Stimulated activated CD4-positive, alpha-beta T cell treated with anti-CD3 and anti-CD28 coated beads, Interleukin-15, amount 100 ng/mL, for 1 hour (primary cell): ENCODE results near the gene SIGLEC7.
"Not testable (repeated sequence)": the region's sequence is repeated elsewhere in the genome, so short reads cannot be mapped to it uniquely, and the experiment has no call there.

ENCODE experiments used
- DNase-seq, 2 donors: peaks; one replicate each; pipeline ENCODE4 v3.0.0-alpha.2; 2020; ENCODE audit warnings: low read depth in 1 of 2, low spot score in 1 of 2

Gene SIGLEC7

GRCh38 chr19:51137792-51138425 lies 4.2 kb upstream of the SIGLEC7 start:
- no peak for DNase-seq

- no peak for DNase-seq
These were observed 3.5 kb upstream of the SIGLEC7 start for GRCh38 chr19:51138549-51138979.

- DNase-seq: no peak
These were observed 2.6 kb upstream of the SIGLEC7 start for GRCh38 chr19:51139299-51140014.

- no peak for DNase-seq
These were observed 1.7 kb upstream of the SIGLEC7 start for GRCh38 chr19:51140441-51140840.

- DNase-seq: no peak
These were observed 920 bp upstream of the SIGLEC7 start for GRCh38 chr19:51141181-51141580.

GRCh38 chr19:51142809-51143475 lies 841 bp downstream of the SIGLEC7 start:
- not testable (repeated sequence) for DNase-seq

GRCh38 chr19:51143486-51143885 lies 1.4 kb downstream of the SIGLEC7 start:
- no peak for DNase-seq

GRCh38 chr19:51144482-51145045 lies 2.5 kb downstream of the SIGLEC7 start:
- no peak for DNase-seq

- DNase-seq: no peak
These were observed 3.9 kb downstream of the SIGLEC7 start for GRCh38 chr19:51145916-51146493.

- no peak for DNase-seq
These were observed 4.7 kb downstream of the SIGLEC7 start for GRCh38 chr19:51146751-51147150.

- DNase-seq: no peak
These were observed 5.6 kb downstream of the SIGLEC7 start for GRCh38 chr19:51147663-51148062.

GRCh38 chr19:51148580-51148979 lies 6.5 kb downstream of the SIGLEC7 start:
- no peak for DNase-seq

- no peak for DNase-seq
These were observed 8.5 kb downstream of the SIGLEC7 start for GRCh38 chr19:51150627-51151026.

- no peak for DNase-seq
These were observed 14.6 kb downstream of the SIGLEC7 start for GRCh38 chr19:51156710-51157109.

GRCh38 chr19:51157265-51157664 lies 15.2 kb downstream of the SIGLEC7 start:
- DNase-seq: no peak

- DNase-seq: peak; percentile 26 to 63
These were observed 16.5 kb downstream of the SIGLEC7 start for GRCh38 chr19:51158474-51159129.

GRCh38 chr19:51159656-51160055 lies 17.6 kb downstream of the SIGLEC7 start:
- no peak for DNase-seq

GRCh38 chr19:51161266-51161665 lies 19.2 kb downstream of the SIGLEC7 start:
- DNase-seq: no peak

- DNase-seq: no peak
These were observed 19.9 kb downstream of the SIGLEC7 start for GRCh38 chr19:51161867-51162496.

- no peak for DNase-seq
These were observed 21.2 kb downstream of the SIGLEC7 start for GRCh38 chr19:51163257-51163656.

GRCh38 chr19:51164215-51164614 lies 22.1 kb downstream of the SIGLEC7 start:
- no peak for DNase-seq
